Ammon's horn (tissue), 1 donor: ENCODE results near the gene APCDD1L.

Source experiments
- DNase-seq: peaks from one replicate; pipeline ENCODE4 v3.0.0-alpha.2; 2016; ENCODE audit warnings: low spot score

The APCDD1L gene

DNA sequence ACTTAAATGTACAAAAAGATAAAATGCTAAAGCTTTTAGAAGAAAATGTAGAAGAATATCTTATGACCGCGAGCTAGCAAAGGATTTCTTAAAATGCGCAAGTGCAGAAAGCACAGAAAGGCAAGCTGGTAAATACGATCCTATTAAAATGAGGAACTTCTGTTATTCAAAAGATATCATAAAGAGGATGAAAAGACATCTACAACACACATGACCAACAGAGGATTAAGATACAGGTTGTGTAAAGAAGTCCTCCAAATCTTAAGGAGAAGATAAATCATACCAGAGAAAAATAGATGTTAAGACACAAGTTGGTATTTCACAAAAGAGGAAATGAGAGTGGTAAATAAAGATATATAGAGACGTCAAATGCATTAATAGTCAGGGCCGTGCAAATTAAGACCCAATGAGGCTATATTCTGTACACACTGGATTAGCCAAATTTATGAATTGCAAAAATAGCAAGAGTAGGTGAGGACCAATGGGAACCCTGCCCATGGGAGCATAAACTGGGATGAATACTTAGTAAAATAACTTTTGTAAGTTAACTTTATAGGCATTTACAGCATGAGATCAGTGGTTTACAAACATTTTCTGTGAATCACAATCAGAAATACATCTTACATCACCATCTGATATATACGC lies 23.0 kb downstream of the APCDD1L start:
- DNase-seq: no peak

DNA sequence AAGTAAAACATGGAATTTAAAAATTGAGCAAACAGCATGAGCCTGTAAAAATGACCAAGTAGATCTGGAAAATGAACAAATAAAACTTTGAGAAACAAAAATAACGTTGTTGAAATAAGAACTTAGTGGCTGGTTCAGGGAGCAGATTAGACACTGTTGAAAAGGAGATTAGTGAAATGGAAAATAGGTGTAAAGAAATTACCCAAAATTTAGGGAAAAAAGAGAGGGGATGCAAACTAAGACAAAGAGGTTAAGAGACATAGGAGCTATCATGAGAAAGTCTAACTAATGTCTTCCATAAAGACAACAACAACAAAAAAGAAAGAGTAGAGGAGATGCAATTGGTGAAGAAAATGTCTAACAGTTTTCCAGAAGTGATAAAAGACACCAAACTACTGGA lies 29.0 kb downstream of the APCDD1L start:
- DNase-seq: no peak

DNA sequence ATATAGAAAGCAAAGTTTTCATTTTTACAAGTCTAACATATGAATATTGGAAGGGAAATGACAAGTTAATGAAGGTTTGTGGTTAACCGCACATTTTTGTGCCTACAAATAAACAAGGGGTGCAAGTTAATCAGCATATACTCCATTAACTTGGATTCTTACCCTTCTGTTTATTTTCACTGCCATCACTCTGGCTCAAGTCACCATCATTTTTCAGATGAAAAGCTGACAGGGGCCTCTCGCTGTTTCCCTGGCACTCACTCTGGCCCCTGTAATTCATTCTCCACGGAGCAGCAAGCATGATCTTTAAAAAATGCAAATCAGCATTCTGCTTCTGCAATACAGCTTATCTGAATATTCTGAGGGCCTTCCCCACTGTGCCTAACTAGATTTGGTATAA lies 29.8 kb downstream of the APCDD1L start:
- no peak for DNase-seq

DNA sequence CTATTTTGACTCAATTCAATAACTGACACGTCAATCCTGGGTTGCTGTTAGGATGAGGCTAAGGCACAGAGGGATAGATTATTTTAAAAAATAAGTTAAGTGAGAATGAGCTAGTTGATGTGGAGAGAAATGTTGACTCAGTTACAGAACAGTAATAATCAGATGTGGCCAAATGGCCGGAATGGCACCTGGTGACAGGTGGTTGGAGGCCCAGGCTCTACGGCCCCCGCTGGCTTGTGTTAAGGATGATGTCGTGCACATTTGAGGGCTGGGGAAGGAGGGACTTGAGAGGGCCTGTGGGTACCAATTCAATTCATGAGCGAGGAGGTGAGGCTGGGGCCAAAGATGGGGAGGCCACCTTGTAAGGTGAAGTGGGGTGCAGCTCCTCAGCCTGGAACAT lies 31.7 kb downstream of the APCDD1L start:
- no peak for DNase-seq

DNA sequence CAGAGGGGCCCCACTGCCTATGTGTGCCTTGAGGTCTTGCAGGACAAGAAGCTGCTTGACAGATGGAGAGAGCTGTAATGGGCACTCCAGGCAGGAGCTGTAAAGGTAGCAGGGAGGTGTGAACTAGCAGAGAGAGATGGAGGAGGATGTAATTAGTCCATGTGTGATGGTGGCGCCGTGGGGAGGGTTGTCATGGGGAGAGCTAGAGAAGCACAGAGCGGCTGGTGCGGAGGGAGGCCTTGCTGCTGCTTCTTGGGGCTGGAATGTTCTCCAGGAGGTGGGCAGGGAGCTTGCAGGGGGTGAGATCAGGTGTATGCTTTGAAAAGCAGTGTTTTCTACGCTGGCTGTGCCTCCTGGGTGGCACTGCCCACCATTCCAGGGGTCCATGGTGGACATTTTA lies 32.1 kb downstream of the APCDD1L start:
- no peak for DNase-seq

DNA sequence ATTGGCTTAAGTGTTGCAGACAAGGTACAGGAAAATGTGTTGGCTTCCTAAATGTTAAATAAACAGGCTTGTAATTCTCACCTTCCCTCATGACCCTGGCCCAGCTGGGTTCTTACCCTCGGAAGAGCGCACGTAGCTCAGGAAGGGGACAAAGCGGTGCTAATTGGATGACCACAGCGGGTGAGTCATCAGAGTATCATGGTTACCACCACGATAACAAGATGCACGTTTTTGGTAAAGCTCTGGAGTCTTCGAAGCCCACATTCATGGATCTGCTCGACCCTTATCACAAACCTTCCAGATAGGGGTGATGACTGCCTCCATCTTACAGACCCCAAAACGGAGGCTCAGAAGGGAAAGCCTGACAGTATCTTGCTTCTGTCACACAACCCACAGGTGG lies 32.8 kb downstream of the APCDD1L start:
- no peak for DNase-seq

DNA sequence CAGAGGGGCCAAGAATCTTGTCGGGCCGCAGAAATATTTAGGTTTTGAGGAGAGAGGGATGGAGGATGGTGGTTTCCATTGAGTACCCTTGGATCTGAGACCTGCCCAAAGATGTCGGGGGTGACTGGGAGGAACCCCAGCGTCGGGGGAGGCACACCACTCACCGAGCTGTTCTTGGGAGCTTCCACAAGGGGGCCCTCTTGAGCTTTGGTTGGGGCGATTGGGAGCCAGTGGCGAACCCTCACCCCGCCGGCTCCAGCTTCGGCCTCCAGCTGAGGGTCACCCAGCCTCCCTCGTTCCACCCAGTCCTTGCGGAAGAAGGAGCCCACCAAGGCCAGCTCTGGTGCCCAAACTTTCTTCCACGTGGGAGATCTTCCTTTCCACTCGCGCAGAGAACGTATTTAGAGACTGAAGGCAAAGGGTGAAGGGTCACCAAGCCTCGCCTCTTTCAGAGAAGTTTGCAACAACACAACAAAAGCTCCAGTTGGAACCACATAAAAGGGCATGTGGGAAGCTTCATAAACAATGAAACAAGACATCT lies 33.6 kb downstream of the APCDD1L start:
- DNase-seq: no peak

DNA sequence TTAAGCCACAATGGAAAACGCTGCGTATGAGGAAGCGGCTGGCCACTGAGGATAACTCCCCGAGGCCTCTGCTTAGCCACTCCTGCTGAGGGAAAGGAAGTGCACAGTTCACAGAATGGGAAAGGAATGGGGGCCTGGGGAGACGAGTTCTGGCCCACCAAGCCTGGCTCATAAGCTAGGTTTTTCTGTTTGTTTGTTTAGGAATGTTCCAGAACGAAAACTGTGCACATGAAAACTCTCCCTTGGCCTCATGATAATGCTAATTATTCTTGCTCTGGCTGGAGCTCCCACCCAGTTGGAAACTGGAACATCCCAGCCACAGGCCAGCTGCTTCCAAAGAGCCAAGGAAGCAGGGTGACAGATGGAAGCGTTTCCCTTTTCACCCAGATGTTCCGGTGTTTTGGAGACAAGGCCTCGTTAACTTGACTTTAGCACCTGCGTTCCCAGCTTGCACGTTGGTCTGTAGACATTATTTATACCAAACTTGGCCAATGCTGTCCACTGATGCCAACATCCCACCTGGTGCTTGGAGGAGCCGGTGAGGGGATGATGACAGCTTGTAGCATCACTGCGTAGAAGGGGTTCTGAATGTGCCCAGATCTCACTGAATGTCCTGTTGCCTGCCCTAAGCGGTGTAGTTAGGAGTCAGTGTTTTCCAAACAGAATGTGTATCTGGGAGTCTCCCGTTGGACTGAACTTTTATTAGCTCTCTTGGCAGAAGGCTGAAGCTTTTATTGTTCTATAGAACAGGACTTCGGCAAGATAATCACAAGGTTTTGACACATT lies 34.5 kb downstream of the APCDD1L start:
- DNase-seq: no peak

DNA sequence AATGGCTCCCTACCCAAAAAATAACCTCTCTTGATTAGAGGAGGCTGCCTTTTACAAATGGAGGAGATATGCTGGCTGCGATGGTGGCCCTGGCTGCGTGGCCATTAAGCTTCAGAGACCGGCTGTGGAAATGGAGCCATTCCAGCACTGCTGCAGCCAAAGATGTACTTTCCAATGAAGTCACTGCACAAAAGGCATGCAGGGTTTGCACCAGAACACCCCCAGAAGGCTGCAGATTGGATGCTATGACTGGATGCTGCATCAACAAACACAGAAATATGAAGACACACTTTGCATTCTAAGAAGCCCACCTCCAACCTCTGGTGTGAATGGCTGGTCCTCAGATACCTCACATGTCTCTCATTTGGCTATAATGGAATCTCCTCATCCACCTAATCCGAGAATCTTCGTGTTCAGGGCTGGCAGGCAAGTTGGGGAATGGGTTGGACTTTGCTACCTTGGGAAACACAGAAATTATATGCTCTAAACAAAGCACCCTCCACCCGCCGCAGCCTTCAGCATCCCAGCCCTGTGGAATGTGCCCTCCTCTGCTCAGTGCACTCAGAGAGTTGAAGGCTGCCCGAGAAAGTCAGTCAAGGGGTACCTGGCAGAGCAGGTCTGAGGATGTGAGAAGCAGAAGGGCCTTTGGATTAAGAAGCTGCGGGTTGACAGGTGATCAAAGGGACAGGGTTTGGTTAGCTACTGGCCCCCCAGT lies 35.3 kb downstream of the APCDD1L start:
- DNase-seq: no peak

DNA sequence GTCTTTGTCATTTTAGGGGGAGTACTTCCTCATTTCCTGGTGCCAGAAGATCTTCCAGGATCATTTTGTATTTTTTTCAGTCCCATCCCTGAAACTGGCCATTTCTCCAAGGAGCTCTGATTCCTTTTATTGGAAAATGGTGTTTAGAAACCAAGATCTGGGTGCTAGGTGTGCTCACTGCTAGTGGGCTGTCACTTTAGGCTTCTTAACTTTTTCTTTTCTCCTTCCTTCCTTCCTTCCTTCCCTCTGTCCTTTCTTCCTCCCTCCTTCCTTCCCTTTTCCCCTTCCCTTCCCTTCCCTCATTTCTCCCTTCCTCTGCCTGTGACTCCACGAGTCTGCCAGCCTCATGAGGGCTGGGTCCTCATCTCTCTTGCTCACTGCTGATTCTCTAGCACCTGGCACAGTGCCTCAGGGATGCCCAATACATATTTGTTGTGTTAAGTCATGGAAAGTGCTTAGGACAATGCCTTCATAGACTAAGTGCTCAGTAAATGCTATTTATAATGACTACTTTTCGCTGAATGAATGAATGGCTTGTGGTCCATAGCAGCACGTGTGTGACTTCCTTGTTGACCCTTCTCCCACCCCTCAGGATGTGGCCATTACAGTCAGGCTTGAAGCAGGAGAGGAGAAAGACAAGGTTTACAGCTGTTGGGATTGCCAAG lies 36.9 kb downstream of the APCDD1L start:
- no peak for DNase-seq

DNA sequence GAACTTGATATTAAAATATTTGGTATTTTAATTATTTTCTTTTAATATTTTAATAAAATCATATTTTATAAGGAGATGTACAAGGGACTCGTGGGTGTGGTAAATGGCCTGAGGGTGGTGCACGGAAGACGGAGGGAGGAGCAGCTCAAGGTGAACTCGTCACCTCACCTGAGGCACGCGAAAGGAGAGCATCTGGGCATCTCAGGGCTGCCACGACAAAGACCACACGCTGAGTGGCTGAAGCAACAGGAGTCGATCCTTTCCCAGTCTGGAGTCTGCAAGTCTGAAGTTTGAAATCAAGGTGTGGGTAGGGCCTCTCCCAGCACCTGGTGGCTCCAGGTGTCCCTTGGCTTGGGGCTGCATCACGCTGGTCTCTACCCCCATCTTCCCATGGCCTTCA lies 39.7 kb downstream of the APCDD1L start:
- DNase-seq: no peak

DNA sequence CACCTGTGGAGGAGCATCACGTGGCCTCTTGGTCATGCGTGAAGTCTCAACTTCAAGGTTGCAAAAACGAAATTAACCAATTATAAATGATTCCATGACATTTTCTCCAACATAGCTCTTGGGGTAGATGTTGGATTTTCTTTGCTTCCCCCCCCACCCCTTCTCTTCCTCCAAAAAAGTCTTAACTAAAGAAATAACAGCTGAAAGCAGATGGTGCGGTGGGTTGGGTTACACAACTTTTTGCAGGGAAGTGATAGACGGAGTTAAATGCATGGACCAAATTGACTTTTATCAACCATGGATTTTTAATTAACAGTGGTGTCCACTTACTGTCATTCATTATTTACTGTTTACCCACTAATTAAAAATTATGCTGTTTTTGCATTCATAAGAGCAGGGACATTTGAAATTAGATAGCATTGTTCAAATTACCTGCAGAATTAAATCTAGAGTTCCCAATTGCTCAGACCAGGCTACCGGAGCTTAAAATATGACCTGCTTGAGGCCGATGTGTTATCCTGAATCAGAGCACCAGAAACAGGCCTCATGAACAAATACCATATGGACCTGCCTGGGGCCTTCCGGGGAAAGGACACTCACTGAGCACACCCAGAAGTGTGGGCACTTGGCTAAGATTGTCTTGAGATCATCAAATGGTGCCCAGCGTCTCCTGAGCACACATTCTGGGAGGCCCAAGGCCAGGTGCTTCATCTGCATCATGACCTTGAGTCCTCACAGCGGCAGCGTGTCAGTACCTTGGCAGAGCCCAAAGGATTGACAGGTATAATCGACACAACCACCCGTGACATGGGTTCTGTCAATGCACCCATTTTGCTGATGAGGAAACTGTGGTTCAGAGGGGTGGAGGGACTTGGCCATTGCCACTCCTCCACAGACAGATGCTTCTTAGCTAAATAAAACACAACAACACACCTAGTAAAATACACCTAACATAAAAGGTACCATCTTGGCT lies 41.5 kb downstream of the APCDD1L start:
- DNase-seq: no peak

DNA sequence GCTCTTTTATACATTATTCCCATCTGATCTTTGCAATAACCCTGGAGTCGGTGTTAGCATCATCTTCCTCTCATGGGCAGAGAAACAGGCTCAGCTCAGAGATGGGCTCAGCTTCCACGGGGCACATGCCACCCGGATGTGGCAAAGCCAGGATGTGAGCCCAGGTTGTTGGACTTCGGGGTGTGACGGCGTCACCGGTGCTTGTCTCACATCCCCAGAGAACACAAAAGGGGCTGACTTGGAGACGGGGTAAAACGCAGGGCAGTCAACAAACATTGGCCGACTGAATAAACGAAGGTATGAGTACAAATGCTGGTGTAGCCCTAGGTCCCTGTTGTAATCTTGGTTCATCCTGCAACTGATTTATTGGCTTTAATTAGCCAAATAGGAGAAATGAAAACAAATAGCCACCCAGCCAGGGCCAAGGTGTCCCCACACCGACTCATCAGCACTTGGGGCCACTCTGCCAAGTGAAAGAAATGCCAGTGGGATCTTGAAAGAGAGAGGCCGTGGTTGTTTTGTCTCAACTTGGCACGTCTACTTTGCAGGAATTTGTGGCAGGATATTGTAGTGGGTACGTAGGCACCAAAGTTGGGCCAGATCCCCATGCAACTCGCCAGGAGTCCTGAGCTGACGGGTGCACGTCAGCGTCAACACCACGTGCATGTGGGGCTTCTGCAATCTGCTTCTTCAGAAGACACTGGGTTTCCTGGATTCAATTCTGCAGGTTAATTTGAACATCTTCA lies 42.8 kb downstream of the APCDD1L start:
- no peak for DNase-seq

DNA sequence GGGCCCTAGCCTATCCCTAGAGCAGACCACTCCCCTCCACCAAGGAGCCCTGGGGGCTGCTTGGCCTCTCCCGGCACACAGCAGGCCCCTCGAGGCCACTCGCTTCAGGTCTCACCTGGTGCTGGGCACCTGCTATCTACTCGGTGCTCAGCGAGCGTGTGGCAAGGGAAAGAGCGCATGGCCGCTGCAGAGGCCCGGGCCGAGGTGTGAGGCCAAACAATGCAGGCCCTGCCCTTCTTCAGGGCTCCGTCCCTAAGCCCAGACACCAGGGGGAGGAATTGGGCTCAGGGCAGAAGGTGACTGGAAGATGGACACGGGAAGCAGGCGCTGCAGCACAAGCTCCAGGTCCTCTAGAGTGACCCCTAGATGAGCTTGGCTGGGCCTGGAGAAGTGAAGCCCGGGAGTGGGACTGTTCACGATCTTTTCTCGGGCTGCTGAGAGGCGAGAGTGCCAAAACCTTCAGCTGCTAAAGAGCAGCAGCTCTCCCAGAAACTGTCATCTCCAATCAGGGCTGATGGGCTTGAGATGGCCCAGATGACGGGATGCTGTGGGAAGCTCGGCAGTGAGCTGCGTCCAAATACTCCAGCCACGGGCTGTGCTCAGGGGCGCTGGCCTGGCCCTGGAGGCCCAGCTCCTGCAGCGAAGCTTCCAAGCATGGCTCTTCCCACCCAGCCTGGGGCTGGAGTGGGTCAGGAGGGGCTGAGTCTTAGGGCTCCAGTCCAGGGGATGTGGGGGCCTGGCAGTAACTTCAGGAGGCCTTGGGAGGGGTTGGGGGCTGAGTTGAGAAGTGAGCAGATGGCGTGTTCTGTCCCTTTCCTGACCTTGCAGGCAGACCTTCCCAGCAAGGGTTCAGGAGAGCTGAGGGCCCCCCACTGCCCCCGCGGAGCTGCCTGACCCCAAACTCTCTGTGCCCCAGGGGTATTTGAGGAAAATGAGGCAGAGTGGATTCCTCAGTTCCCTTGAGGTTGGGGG lies 43.7 kb downstream of the APCDD1L start:
- no peak for DNase-seq

DNA sequence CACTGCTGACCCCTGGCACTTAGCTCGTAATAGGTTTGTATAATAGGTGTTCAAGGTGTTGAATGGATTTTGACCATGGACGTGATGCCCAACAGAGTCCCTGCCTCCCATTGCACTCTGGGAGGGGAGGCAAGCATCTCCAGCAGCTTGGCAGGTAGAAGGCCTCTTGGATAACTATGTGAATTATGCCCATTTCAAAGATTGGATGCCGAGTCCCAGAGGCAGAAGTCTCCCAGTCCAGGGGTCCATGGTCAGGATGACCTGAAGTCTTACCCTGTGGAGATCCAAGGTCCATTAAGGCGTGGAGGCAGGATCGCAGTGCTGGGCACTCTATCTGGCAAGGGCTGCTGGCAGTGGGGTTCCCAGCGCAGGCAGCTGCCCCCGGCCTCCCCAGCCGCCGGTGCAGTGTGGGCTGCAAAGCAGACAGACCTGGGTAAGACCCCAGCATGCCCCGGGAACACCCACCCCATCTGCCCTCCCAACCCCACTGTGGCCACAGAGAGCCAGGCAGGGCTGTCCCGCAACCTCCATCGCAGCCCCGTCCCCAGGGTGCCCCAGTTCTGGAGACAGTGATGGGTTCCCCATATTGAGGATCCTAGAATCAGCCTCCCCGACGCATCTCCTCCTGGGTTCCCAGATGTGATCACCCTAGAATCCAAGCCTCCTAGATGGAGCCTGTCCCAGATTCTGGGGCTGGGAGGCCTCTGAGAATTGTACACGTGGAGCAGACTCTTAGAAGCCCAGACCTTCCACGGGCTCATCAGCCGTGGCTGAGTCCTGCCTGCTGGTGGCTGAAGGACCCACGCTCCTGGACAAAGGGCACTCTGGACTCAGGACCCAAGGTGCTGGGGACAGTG lies 44.6 kb downstream of the APCDD1L start:
- DNase-seq: no peak

DNA sequence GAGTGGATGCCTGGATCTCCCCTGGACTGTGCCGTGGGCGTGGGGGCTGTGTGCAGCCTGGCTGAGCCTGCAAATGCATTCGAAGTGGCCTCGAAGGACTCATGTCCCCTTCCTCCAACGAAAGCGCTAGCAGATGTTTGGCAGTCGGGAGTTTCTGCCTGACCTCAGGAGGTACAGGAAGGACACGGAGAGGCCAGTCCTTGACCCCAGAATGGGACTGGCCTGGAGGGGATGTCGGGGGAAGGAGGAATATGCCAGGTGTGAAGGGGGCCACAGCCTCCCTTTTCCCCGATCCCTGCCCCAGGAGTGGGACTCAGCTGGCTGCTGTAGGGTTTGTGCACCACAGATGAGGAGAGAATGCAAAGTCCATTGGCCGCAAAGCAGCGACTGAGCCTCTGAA lies 45.6 kb downstream of the APCDD1L start:
- no peak for DNase-seq

DNA sequence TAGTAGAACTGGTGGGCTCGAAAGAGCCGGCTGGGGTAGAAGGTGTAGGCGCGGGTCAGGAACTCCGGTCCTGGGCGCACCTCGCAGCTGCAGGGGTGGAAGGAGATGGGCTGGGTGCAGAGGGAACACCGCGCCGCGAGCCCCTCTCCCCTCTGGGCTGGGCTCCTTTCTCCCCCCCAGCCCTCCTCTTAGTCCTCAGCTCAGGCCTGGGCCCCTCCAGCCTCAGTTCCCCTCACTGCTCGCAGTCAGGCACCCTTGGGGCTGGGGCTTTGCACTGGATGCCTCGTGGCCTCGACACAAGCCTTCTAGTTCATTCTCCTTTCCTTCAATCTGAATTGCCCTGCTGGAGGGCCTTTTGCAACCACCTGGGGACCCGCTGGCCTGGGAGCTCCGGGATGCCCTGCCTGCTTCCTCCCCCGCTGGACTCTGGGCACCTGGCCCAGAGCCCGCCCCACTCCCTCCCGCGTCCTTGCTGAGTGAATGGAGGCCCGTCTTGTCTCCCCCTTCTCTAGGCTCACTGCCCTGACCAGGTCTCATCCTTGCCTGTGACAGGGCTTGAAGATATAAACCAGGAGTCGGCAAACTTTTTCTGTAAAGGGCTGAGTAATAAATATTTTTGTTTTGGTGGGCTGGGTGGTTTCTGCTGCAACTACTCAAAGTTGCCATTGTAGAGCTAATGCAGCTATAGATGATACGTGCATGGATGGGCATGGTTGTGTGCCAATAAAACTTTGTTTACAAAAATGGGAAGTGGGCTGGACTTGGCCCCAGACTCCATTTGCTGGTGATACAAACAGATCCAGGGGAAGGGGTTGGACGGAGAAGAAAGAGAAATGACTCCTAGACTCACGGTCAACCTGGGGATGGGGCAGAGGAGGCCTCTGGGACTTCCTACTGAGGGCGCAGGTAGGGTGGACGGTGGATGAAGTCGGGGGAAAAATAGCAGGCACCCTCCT lies 47.3 kb downstream of the APCDD1L start:
- no peak for DNase-seq
